ENCODE results near the gene HNRNPAB.

The HNRNPAB gene

GRCh38 chr5:178234121-178234749, 29.9 kb downstream of the HNRNPAB start:
- Histone ChIP-seq H3K4me1 (ENCODE audit: control insufficient read depth in 1 of 2, insufficient read depth in 2 of 2, low read length in 2 of 2) (peaks cover 11 to 13% of the 10 kb centered on the region in 2 experiments), H3K23ac (ENCODE audit: low read length) (no peak overlapping the region), H3K4ac (ENCODE audit: low read depth, low read length) (no peak overlapping the region), H3K4me2 (ENCODE audit: low read length) (no peak overlapping the region), H4K12ac (ENCODE audit: low read depth, low read length) (no peak overlapping the region), H2AK5ac (ENCODE audit: low read length) (no peak overlapping the region), H3K14ac (ENCODE audit: low read length) (no peak overlapping the region), H3K79me1 (ENCODE audit: low read length) (peaks cover 9% of the 10 kb centered on the region), H2BK12ac (ENCODE audit: low read length) (no peak overlapping the region), H2AFZ (ENCODE audit: insufficient read depth, low read length, poor library complexity) (no peak overlapping the region), H3K9ac (ENCODE audit: low read length) (no peak overlapping the region), H3K18ac (ENCODE audit: low read length) (no peak overlapping the region), H3K36me3 (ENCODE audit: control insufficient read depth in 1 of 2, insufficient read depth in 2 of 2, low read length in 2 of 2) (peaks cover 11 to 16% of the 10 kb centered on the region in 2 experiments), H4K8ac (ENCODE audit: low read depth, low read length) (no peak overlapping the region), H4K91ac (ENCODE audit: low read depth, low read length) (no peak overlapping the region), H2BK120ac (ENCODE audit: insufficient read depth, low read length, poor library complexity) (no peak overlapping the region), H3K4me3 (ENCODE audit: low read depth, low read length) (no peak overlapping the region), H2BK5ac (ENCODE audit: low read depth, low read length, poor library complexity) (no peak overlapping the region), H3K27me3 (ENCODE audit: insufficient read depth, low read length) (no peaks in the 10 kb centered on the region), H3K27ac (ENCODE audit: low read depth, low read length) (no peak overlapping the region), H3K79me2 (ENCODE audit: control insufficient read depth, insufficient read depth, low read length, poor library complexity) (peaks cover 9% of the 10 kb centered on the region), H3K9me3 (ENCODE audit: insufficient read depth, low read depth, low read length) (no peaks in the 10 kb centered on the region)
- no peak for DNase-seq
- WGBS (ENCODE audit: extremely low coverage, insufficient coverage, insufficient read length): no CpG with 5 or more reads among the region's 7 CpGs

GRCh38 chr5:178234750-178235587, 30.6 kb downstream of the HNRNPAB start:
- no peak overlapping the region for H2BK5ac ChIP-seq (ENCODE audit: low read depth, low read length, poor library complexity)
- H3K4me2 ChIP-seq (ENCODE audit: low read length): no peak overlapping the region
- peaks cover 9% of the 10 kb centered on the region for H3K79me2 ChIP-seq (ENCODE audit: control insufficient read depth, insufficient read depth, low read length, poor library complexity)
- H3K4me1 ChIP-seq (ENCODE audit: control insufficient read depth in 1 of 2, insufficient read depth in 2 of 2, low read length in 2 of 2): peaks cover 11 to 13% of the 10 kb centered on the region in 2 experiments
- DNase-seq: peak; percentile 24 to 72
- no peak overlapping the region for H4K91ac ChIP-seq (ENCODE audit: low read depth, low read length)
- H3K27ac ChIP-seq (ENCODE audit: low read depth, low read length): no peak overlapping the region
- H3K4ac ChIP-seq (ENCODE audit: low read depth, low read length): no peak overlapping the region
- H2AK5ac ChIP-seq (ENCODE audit: low read length): no peak overlapping the region
- H3K9ac ChIP-seq (ENCODE audit: low read length): no peak overlapping the region
- H3K36me3 ChIP-seq (ENCODE audit: control insufficient read depth in 1 of 2, insufficient read depth in 2 of 2, low read length in 2 of 2): peaks cover 6 to 9% of the 10 kb centered on the region in 2 experiments
- no peak overlapping the region for H2AFZ ChIP-seq (ENCODE audit: insufficient read depth, low read length, poor library complexity)
- H4K8ac ChIP-seq (ENCODE audit: low read depth, low read length): no peak overlapping the region
- H3K4me3 ChIP-seq (ENCODE audit: low read depth, low read length): no peak overlapping the region
- no peak overlapping the region for H3K18ac ChIP-seq (ENCODE audit: low read length)
- H3K14ac ChIP-seq (ENCODE audit: low read length): no peak overlapping the region
- no peak overlapping the region for H2BK12ac ChIP-seq (ENCODE audit: low read length)
- no peak overlapping the region for H3K23ac ChIP-seq (ENCODE audit: low read length)
- H3K9me3 ChIP-seq (ENCODE audit: insufficient read depth, low read depth, low read length): no peaks in the 10 kb centered on the region
- no peaks in the 10 kb centered on the region for H3K27me3 ChIP-seq (ENCODE audit: insufficient read depth, low read length)
- H4K12ac ChIP-seq (ENCODE audit: low read depth, low read length): no peak overlapping the region
- H2BK120ac ChIP-seq (ENCODE audit: insufficient read depth, low read length, poor library complexity): no peak overlapping the region
- no CpG with 5 or more reads among the region's 12 CpGs for WGBS (ENCODE audit: extremely low coverage, insufficient coverage, insufficient read length)
- H3K79me1 ChIP-seq (ENCODE audit: low read length): peaks cover 9% of the 10 kb centered on the region

GRCh38 chr5:178235588-178235974, 31.2 kb downstream of the HNRNPAB start:
- Histone ChIP-seq H3K14ac (ENCODE audit: low read length) (no peak overlapping the region), H4K91ac (ENCODE audit: low read depth, low read length) (no peak overlapping the region), H2AFZ (ENCODE audit: insufficient read depth, low read length, poor library complexity) (no peak overlapping the region), H3K18ac (ENCODE audit: low read length) (no peak overlapping the region), H4K8ac (ENCODE audit: low read depth, low read length) (no peak overlapping the region), H2BK12ac (ENCODE audit: low read length) (no peak overlapping the region), H3K4me1 (ENCODE audit: control insufficient read depth in 1 of 2, insufficient read depth in 2 of 2, low read length in 2 of 2) (peaks cover 11 to 13% of the 10 kb centered on the region in 2 experiments), H3K4me3 (ENCODE audit: low read depth, low read length) (no peak overlapping the region), H3K9ac (ENCODE audit: low read length) (no peak overlapping the region), H3K36me3 (ENCODE audit: control insufficient read depth in 1 of 2, insufficient read depth in 2 of 2, low read length in 2 of 2) (peaks cover 4 to 5% of the 10 kb centered on the region in 2 experiments), H2BK5ac (ENCODE audit: low read depth, low read length, poor library complexity) (no peak overlapping the region), H3K79me2 (ENCODE audit: control insufficient read depth, insufficient read depth, low read length, poor library complexity) (peaks cover 9% of the 10 kb centered on the region), H4K12ac (ENCODE audit: low read depth, low read length) (no peak overlapping the region), H2AK5ac (ENCODE audit: low read length) (no peak overlapping the region), H2BK120ac (ENCODE audit: insufficient read depth, low read length, poor library complexity) (no peak overlapping the region), H3K23ac (ENCODE audit: low read length) (no peak overlapping the region), H3K4me2 (ENCODE audit: low read length) (no peak overlapping the region), H3K4ac (ENCODE audit: low read depth, low read length) (no peak overlapping the region), H3K9me3 (ENCODE audit: insufficient read depth, low read depth, low read length) (no peaks in the 10 kb centered on the region), H3K27ac (ENCODE audit: low read depth, low read length) (no peak overlapping the region), H3K27me3 (ENCODE audit: insufficient read depth, low read length) (no peaks in the 10 kb centered on the region), H3K79me1 (ENCODE audit: low read length) (peaks cover 9% of the 10 kb centered on the region)
- no CpG with 5 or more reads among the region's 3 CpGs for WGBS (ENCODE audit: extremely low coverage, insufficient coverage, insufficient read length)
- DNase-seq: no peak

GRCh38 chr5:178236126-178236525, 31.8 kb downstream of the HNRNPAB start:
- Histone ChIP-seq H3K23ac (ENCODE audit: low read length) (no peak overlapping the region), H3K27ac (ENCODE audit: low read depth, low read length) (no peak overlapping the region), H3K9ac (ENCODE audit: low read length) (no peak overlapping the region), H3K4ac (ENCODE audit: low read depth, low read length) (no peak overlapping the region), H4K12ac (ENCODE audit: low read depth, low read length) (no peak overlapping the region), H3K4me2 (ENCODE audit: low read length) (no peak overlapping the region), H3K4me1 (ENCODE audit: control insufficient read depth in 1 of 2, insufficient read depth in 2 of 2, low read length in 2 of 2) (peaks cover 8 to 9% of the 10 kb centered on the region in 2 experiments), H3K14ac (ENCODE audit: low read length) (no peak overlapping the region), H3K9me3 (ENCODE audit: insufficient read depth, low read depth, low read length) (no peaks in the 10 kb centered on the region), H3K4me3 (ENCODE audit: low read depth, low read length) (no peak overlapping the region), H3K18ac (ENCODE audit: low read length) (no peak overlapping the region), H3K79me2 (ENCODE audit: control insufficient read depth, insufficient read depth, low read length, poor library complexity) (peaks cover 9% of the 10 kb centered on the region), H4K8ac (ENCODE audit: low read depth, low read length) (no peak overlapping the region), H2BK5ac (ENCODE audit: low read depth, low read length, poor library complexity) (no peak overlapping the region), H2AFZ (ENCODE audit: insufficient read depth, low read length, poor library complexity) (no peak overlapping the region), H3K36me3 (ENCODE audit: control insufficient read depth in 1 of 2, insufficient read depth in 2 of 2, low read length in 2 of 2) (peaks cover 1% of the 10 kb centered on the region in 2 experiments), H2BK12ac (ENCODE audit: low read length) (no peak overlapping the region), H3K27me3 (ENCODE audit: insufficient read depth, low read length) (no peaks in the 10 kb centered on the region), H2BK120ac (ENCODE audit: insufficient read depth, low read length, poor library complexity) (no peak overlapping the region), H4K91ac (ENCODE audit: low read depth, low read length) (no peak overlapping the region), H2AK5ac (ENCODE audit: low read length) (no peak overlapping the region), H3K79me1 (ENCODE audit: low read length) (peaks cover 9% of the 10 kb centered on the region)
- DNase-seq: no peak
- no CpG with 5 or more reads among the region's 9 CpGs for WGBS (ENCODE audit: extremely low coverage, insufficient coverage, insufficient read length)
